ENCODE results near the gene DNAJC6. TPM values are rescaled to one million over a fixed set of nuclear protein-coding genes. Genes with fewer than 3 reads are reported as not detected.
A peak's percentile ranks its signal among the peaks of the same experiment; 100 is the strongest.

Gene DNAJC6
- total RNA-seq, 1 donor from 2014 or later = 2.0 TPM

DNA sequence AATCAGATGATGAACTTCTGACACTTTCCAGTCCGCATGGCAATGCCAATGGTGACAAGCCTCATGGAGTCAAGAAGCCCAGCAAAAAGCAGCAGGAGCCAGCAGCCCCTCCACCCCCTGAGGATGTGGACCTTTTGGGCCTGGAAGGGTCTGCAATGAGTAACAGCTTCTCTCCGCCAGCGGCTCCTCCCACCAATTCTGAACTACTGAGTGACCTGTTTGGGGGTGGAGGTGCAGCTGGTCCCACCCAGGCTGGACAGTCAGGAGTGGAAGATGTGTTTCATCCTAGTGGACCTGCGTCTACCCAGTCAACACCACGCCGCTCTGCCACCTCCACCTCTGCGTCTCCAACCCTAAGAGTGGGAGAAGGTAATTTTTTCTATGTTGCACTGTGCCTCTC is 83.2 kb downstream of the DNAJC6 start:
- DNase-seq (no peak), ATAC-seq (ENCODE audit: poor library complexity) (no peak)
- intact Hi-C loops (cut with DNase I) = no loop called here

DNA sequence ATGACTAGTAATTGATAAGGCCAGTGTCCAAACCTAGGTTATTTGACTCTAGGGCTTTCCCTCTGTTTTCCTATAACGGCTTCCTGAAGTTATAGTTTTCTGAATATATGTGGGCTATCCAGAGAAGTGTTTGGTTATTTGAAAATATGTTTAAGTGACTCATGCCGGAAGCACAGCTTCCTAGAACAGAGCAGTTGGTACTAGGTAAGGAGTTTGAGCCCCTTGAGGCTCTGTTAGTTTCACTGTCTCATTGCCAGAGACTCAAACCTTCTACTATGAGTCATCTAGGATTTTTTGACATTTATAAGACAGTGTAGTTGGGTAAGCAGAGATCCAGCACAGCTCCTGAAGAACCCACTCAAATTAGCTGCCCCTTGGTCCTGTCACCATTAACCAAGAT is 84.0 kb downstream of the DNAJC6 start:
- intact Hi-C loops (cut with DNase I) = no loop called here
- ATAC-seq (ENCODE audit: poor library complexity) = no peak

DNA sequence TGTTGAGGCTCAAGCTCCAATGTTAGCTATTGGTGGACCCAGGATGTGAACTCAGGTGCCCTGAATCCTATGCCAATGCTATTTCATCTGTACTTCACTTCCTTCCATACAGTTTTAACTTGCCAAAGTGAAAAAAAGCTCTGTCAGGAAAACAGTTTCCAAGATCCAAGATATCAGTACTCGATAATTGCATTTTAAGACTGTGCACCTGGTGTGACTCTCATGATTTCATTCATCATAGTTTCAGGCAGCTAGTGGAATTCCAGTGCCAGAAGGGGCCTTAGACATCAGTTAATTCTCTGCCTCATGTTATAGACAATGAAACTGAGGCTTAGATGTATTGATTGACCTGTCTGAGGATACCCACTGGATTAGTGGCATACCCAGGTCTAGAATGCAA is 84.6 kb downstream of the DNAJC6 start:
- intact Hi-C loops (cut with DNase I) = no loop called here
- DNase-seq (no peak), ATAC-seq (ENCODE audit: poor library complexity) (no peak)

More for the DNA sequence above, 84.0 kb downstream of the DNAJC6 start:
- no peak for DNase-seq

DNA sequence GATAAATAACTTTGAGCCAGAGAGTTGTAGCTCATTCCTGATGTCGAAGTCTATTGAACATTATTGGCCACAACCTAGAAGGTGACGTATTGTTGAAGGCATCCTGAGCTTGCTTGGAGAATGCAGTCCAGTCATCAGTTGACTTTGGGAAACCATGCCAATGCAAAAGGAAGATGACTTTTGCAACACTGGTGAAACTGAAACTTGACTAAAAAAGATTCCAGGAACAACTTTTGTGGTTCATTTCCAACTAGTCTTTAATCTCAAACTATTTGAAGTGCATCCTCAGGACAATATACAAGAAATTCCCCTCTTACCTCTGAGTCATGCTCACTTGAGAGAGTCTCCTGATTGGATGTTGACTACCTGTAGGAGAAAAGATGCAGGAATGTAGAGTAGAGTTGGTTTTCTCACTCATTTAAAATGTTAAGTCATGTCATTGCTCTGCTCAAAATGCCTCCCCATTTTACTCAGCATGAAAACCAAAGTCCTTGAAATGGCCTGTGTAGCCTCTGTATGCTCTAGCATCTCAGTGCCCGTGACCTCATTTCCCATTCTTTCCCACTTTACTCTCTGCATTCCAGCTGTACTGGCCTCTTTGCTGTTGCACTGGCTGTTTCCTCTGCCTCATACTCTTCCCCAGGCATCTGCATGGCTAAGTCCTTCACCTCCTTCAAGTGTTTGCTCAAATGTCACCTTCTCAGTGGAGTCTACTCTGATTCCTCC is 86.7 kb downstream of the DNAJC6 start:
- intact Hi-C loops (cut with DNase I) = no loop called here
- no peak for ATAC-seq (ENCODE audit: poor library complexity)

DNA sequence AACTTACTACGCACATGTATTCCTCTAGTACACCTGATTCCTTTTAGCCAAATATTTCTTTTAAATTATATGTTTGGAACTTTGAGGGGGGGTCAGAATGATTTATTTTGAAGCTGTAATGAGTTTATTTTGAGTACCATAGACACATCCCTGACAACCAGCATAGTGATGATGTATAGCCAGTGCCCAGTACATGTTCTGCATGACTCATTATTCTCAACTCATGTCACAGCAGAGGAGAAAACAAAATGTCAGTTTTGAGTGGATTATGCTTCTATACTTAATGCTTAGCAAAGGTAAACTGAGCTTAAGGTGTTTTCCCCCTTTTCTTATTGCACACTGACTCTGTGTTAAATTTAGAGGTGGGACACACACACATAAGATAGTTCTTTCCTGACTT is 88.7 kb downstream of the DNAJC6 start:
- intact Hi-C loops (cut with DNase I) = no loop called here
- no peak for DNase-seq
- no peak for ATAC-seq (ENCODE audit: poor library complexity)

More for the DNA sequence above, 86.7 kb downstream of the DNAJC6 start:
- DNase-seq = no peak

DNA sequence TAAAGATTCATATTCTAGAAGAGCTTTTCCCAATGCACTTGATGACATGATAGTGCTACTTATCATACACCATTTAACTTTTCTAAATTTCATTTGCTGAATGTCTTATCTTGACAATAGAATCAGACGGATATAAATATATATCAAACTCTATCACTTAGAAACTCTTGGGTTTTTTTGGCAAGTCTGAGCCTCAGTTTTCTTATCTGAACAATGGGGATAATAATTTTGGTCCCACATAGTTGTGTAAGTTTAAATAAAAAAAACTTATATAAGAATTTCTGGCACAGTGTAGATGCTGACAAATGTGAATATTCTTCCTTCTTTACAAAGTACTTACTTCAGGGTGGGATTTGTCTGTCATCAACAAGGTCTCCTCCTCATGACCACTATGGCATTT is 89.7 kb downstream of the DNAJC6 start:
- DNase-seq (no peak), ATAC-seq (ENCODE audit: poor library complexity) (no peak)
- intact Hi-C loops (cut with DNase I) = no loop called here

DNA sequence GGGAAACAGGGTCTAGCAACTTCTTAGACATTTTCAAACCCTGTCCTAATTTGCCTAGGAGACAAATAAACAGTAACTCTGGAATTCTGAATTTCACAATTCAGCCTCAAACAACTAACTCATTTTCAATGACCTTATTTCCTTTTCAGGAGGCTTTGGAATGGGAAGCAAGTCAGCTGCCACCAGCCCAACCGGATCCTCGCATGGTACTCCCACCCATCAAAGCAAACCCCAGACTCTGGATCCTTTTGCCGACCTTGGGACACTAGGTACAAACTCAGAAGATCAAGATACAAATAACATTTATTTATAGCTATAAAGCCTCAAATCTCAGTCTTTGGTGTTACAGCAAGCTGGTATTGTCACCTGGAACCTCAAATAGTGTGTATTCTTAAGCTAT is 92.3 kb downstream of the DNAJC6 start:
- ATAC-seq (ENCODE audit: poor library complexity) (no peak), DNase-seq (no peak)
- intact Hi-C loops (cut with DNase I) = no loop called here

DNA sequence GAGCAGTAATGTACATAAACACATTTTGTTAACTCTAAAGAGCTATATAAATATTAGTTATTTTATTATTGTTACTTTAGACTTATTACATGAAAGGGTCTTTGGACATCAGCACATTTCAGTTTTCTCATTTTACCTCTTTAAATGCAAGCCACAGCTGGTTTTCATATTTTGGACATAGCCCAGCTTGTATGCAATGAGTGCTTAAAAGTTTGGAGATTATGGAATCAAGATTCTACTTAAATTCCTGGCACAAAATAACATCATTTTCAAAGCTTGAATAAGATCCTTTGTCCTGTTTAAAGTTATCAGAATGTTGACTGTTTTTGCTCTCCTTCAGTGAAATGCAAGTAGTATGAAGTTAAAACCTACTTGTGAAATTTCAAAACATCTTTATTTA is 95.6 kb downstream of the DNAJC6 start:
- no peak for ATAC-seq (ENCODE audit: poor library complexity)
- intact Hi-C loops (cut with DNase I) = no loop called here

DNA sequence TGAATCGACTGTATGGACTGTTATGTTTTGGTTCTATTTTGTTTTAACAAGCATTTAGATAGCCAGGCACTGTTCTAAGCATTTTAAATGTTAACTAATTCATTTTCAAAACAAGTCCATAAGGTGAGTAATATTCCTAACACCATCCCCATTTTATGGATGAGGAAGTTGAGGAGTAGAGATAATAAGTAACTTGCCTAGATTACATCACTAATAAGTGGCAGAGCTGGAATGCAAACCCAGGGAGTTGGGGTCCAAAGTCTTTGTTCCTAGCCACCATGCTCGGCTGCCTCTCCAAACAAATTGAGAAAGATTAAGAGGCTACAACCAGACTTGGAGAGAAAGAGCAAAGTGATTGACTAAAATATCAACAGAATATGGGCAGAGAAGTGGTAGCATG is 98.5 kb downstream of the DNAJC6 start:
- DNase-seq (no peak), ATAC-seq (ENCODE audit: poor library complexity) (no peak)
- intact Hi-C loops (cut with DNase I) = no loop called here

More for the DNA sequence above, 95.6 kb downstream of the DNAJC6 start:
- no peak for DNase-seq

DNA sequence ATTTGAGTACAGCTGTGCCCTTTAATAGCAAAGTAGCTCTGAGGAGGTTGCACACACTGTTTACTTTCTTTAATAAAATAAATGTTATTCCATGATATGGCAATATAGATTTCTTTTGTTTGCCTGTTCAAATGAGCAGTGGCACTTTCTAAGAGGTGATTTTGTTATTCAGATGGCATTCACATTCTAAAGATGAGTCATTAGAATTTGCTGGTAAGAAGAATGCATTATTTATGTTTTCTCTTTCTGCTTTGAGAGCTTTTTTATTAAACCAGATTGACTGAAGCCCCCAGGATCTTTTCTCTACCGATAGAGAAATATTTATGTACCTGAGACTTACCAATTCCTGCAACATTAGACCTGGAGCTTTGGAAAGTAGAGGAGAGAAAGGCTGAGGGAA is 100.0 kb downstream of the DNAJC6 start:
- intact Hi-C loops (cut with DNase I) = no loop called here
- ATAC-seq (ENCODE audit: poor library complexity) (no peak), DNase-seq (no peak)

DNA sequence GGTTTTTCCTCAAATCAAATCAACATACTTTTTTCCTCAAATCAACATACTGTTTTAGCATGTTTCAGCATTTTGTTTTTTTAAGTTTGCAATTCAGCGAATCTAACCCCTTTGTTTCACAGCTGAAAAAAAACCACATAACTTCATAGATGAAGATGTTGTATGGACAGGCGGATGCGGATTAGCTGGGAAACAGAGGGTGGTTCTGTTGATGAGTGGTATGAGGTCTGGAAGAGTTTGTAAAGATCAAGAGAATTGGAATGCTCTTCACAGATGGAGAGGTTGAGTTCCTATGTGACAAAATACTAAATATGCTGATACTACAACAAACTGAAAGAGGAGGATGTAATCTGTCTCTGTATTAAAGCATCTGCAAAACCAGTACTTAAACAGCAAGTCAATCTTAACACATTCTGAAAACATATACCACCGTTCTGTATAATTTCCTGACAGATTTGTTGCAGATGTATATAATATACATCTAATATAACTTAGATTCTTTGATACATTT is 100.5 kb downstream of the DNAJC6 start:
- intact Hi-C loops (cut with DNase I) = no loop called here
- no peak for ATAC-seq (ENCODE audit: poor library complexity)
- no peak for DNase-seq

DNA sequence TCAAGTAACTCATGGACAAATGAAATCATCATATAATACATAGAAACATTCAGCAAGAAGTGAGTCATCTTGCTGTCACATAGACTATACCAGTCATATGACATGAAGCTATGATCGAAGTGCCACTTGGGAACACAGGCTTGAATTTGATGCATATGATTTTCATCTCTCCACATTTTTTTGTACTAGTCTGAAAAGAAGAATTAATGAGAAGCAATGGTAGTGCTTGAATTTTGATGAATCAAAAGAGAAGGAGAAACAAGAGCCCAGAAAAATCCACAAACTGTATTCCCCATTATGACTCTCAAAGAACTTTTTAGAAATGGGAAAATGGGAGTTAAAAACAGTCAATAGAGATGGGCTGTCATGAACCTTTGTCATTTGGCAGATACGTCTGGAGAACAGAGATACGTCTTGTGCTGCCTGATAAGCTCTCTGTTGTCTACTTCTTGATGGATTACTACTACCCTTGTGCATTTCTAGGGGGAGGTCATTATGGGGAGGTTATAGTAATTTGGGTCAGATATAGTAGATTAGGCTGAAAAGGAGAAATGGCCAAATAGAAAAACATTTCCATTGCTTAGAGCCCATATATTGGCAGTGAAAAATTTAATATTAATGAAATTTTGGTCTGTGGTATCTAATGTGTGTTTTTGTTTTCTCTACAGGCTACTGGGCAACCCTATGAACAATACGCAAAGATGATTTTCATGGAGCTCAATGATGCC is 103.1 kb downstream of the DNAJC6 start:
- intact Hi-C loops (cut with DNase I) = no loop called here
- DNase-seq (no peak), ATAC-seq (ENCODE audit: poor library complexity) (no peak)

DNA sequence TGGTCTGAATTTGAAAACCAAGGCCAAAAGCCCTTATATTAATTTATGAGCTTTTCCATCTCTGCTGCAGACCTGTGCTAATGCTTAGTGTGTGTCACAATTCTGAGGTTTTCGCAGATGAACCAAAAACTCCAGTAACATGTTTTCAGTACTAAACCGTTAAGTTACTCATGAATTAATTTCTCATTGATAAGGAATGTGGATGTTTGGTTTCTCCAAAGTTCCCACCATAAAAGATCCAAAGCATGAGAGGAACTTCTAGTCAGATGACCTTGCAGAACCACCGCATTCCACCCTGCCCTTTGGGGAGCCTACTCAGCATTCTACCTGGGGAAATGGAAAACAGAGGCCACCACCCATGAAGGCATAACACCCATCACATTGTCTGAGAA is 103.6 kb downstream of the DNAJC6 start:
- ATAC-seq (ENCODE audit: poor library complexity) (no peak), DNase-seq (no peak)
- intact Hi-C loops (cut with DNase I) = no loop called here

DNA sequence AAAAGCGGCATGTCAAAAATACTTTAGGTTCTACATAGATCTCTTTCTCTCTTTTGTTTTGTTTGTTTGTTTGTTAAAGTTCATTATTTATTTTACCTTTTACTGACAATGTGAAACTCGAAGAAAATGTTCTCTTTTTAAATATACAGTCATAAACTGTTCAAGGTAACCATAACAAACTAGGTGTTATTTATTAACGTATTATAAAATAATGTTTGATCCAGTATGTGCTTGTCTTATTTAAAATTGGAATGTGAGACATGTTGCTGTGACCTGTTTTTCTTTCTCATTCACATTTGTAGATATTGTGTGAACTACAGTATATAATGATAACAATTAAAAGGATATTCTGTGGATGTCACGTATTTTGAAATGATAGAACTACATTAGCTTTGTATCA is 105.2 kb downstream of the DNAJC6 start:
- ATAC-seq (ENCODE audit: poor library complexity) (no peak), DNase-seq (no peak)
- intact Hi-C loops (cut with DNase I) = no loop called here

DNA sequence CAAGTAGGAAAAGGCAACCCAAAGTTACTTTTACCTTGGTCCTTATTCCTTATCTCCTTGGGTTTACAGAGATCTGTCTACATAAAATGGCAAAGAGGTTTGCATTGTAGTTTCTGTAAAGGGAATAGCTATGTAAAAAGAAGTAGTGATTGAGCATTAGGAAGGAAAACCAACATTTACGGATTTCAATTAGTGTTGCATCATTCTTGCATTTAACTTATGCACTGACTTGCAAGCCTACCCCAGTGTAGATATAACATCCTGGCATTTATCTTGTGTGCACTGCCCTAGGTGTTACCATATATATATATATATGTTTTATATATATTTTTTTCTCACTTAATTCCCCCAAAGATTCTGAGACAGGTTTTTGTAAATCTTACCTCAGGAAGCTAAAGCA is 107.4 kb downstream of the DNAJC6 start:
- ATAC-seq (ENCODE audit: poor library complexity) (no peak), DNase-seq (no peak)
- intact Hi-C loops (cut with DNase I) = no loop called here

DNA sequence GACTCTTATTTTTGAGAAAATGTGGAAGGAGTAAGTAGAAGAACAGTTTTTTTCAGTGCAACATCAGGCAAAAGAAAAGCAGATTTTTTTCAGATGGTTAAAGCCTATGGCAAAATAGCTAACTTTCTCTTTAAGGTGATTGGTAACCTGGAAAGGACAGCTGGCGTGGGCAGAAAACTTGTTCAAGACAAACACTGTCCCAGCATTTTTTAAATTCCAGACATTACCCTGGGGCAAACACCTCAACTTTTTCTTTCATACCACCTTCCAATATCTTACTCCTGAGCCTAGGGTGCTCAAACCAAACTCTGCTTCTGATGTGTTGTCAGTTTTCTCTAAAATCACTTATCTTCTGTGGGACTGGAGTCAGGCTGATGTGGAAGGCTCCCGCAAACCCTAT is 108.4 kb downstream of the DNAJC6 start:
- ATAC-seq (ENCODE audit: poor library complexity) (no peak), DNase-seq (no peak)
- intact Hi-C loops (cut with DNase I) = no loop called here

DNA sequence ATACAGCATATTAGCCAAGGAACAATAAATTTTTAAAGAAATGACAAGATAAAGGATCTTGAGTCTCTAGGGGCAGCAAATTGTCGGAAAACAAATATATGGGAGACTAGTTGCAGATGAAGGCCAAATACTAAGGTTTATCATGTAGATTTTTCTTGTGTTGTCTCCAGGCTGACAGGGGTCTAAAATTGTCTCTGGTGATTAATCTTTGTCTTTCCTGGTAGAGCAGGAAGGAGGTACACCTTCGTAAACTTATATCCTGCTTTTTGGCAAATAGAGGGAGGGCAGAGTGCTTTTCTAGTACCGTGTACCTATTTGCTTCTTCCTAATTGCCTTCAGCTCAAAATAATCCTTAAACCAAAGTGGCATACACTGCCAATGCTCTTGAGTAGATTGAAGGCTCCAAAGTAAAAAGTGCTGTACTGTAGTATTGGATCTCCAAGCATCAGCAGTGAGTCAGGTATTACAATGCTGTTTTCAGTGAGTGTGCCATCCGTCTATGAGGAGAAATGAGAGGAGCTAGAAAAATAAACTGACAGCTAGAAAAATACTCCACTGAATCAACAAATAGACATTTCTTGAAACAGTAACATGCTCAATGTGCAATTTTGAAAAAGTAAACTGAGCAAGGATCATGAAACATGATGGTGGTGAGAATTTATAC is 109.3 kb downstream of the DNAJC6 start:
- intact Hi-C loops (cut with DNase I) = no loop called here
- DNase-seq (no peak), ATAC-seq (ENCODE audit: poor library complexity) (no peak)

DNA sequence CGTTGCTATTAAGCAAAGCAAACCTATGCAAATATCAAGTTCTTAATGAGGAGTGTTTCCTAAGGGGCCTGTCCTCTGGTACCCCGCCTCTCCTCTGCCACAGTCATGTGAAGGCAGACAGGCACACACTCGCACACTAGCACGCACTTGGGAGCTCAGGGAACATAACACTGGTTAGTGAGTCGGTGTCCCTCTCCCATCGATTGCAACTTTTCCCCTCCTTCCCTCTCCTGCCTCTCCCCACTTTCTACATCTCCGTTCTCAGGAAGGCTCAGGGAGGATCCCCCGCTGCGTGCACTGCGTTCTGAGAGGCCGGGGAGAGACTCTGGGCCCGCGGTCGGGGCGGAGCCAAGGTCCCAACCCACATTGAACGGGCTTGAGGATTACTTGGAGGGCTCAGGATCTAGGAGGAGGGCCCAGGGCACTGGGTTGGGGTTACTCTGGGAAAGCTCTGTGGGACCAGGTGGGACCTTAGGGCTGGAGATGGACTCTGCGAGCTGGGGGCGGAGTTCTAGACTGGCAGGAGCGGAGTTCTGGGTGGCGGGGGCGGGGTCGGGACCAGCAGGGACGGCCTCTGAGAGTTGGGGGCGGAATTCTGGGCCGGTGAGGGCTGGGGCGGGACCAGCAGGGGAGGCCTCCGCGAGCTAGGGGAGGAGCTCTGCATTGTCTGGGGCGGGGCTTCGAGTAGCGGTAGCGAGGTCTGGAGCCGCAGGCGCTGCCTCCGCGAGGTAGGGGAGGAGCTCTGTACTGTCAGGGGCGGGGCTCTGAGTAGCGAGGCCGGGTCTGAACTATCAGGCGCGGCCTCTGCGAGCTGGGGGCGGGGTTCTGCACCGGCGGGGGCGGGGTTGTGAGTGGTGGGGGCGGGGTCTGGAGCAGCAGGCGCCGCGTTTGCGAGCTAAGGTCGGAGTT is 110.6 kb downstream of the DNAJC6 start:
- ATAC-seq (ENCODE audit: poor library complexity) (peak; percentile 96), DNase-seq (peak; percentile 99)
- intact Hi-C loops (cut with DNase I) = loop anchor here (10.0 kb wide), 1 partner anchor 355 kb away; no protein-coding TSS in a partner anchor

Data from Right ventricle myocardium superior (tissue), 1 donor.